Measurements from ENCODE around the gene IL34. TPM values are rescaled to one million over a fixed set of nuclear protein-coding genes. Genes with fewer than 3 reads are reported as not detected.

Gene IL34
- total and polyA plus RNA-seq, 2 experiments from 2014 or later, result 4.3 to 6.6 TPM

GRCh38 chr16:70702624-70703023 is 56.3 kb downstream of the IL34 start (continued):
- TF ChIP-seq ZNF462 (CRISPR knock-in tag; IDR thresholded peaks at IDR 0.05) (no peak), REST (IDR thresholded peaks at IDR 0.05; ENCODE audit: unreplicated experiment) (no peak), STAT1 (IDR thresholded peaks at IDR 0.05; ENCODE audit: unreplicated experiment) (no peak)

- 0 out of 2 replicates have a peak overlapping the region, but pooled peaks have one; percentile 59 for H3K27ac ChIP-seq (ENCODE audit: low read depth)
- Mint-ChIP-seq H3K9me3 (no peaks in the 10 kb centered on the region; the same call in 2 of the 3 replicates), H3K4me1 (peaks cover 39% of the 10 kb centered on the region), H3K36me3 (ENCODE audit: low read depth) (no peaks in the 10 kb centered on the region; the same call in 2 of the 3 replicates), H3K27me3 (ENCODE audit: insufficient read depth, low read depth, poor library complexity) (peaks cover 26% of the 10 kb centered on the region), H3K4me3 (no peak overlapping the region), H3K27ac (peak overlapping the region; percentile 74; the same call in 1 of the 2 replicates)
- no peaks in the 10 kb centered on the region for H3K27me3 ChIP-seq (ENCODE audit: insufficient read depth)
- H3K4me3 ChIP-seq, result no peak overlapping the region
- no peaks in the 10 kb centered on the region for H3K9me2 ChIP-seq (ENCODE audit: insufficient read depth)
- peak; percentile 58 for ATAC-seq
- H3F3A ChIP-seq (replicated peaks; ENCODE audit: low read depth), result no peaks in the 10 kb centered on the region
- no peak overlapping the region for H2AFZ ChIP-seq
- H4K20me1 ChIP-seq (replicated peaks; ENCODE audit: insufficient read depth), result no peaks in the 10 kb centered on the region
- no peaks in the 10 kb centered on the region for H3K36me3 ChIP-seq (ENCODE audit: insufficient read depth)
- H3K79me2 ChIP-seq (replicated peaks; ENCODE audit: insufficient read depth), result no peaks in the 10 kb centered on the region
- DNase-seq (ENCODE audit: low spot score), result peak; percentile 70
- peaks cover 6% of the 10 kb centered on the region; the same call in 1 of the 2 replicates for H3K4me1 ChIP-seq (ENCODE audit: insufficient read depth)
- no peak overlapping the region for H3K4me2 ChIP-seq
- no peak for TF ChIP-seq CREB1 (CRISPR knock-in tag; IDR thresholded peaks at IDR 0.05; ENCODE audit: low read depth)
- no peak for TF ChIP-seq ZNF114 (CRISPR knock-in tag; IDR thresholded peaks at IDR 0.05)
- no peak for TF ChIP-seq CTCF (conservative IDR thresholded peaks at IDR 0.05; ENCODE audit: low read depth in 2 of 2)
- TF ChIP-seq EZH2 (IDR thresholded peaks at IDR 0.05; ENCODE audit: low read depth, unreplicated experiment), result no peak
- no peak for TF ChIP-seq POLR2AphosphoS5 (IDR thresholded peaks at IDR 0.05; ENCODE audit: low read depth)
- TF ChIP-seq REST (IDR thresholded peaks at IDR 0.05; ENCODE audit: unreplicated experiment), result no peak
These were observed 56.9 kb downstream of the IL34 start for GRCh38 chr16:70703041-70703834.

Measured in GM23338 (cell line).